ENCODE data around the gene MXRA8. TPM values are rescaled to one million over a fixed set of nuclear protein-coding genes. Genes with fewer than 3 reads are reported as not detected.

MXRA8 gene
- total RNA-seq, 1 donor from 2014 or later, result 24.3 TPM

DNA sequence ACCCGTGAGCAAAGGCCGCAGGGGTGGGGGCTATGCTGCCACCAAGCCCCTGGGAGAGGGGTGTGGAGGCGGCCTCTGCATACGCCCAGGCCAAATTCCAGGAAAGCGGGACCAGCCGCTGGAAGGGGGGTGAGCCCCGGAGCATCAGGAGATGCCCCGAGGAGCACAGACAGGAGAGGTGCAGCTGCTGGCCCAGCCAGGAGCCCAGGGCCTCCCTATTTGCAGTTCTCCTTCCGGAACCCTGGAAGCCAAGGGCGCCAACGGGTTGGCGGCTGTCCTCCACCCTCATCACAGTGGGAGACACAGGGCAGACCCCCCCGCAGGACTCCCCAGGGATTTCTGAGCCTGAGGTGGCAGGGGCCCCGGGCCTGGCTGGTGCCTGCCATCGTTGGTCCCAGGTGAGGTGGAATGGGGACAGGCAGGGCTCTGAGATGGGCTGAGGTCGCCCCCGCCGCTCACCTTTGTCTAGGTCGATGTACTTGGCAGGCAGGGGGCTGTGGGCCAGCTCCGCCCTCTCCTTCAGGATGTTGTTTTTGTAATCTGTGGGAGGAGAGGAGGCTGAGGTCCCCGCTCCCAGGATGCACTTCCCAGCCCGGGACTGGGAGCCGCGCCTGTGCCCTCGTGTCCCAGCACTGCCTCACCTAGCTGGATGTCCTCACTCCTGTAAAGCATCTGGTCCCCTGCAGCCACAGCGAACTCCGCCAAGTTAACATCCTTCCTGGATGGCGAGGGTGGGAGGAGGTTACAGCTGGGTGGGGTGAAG lies 4.8 kb downstream of the MXRA8 start:
- DNase-seq (ENCODE audit: low spot score, unreplicated experiment), result no peak
- H3K4me1 Mint-ChIP-seq (ENCODE audit: low read depth), result peaks cover 9% of the 10 kb centered on the region
- no peaks in the 10 kb centered on the region for H3K36me3 Mint-ChIP-seq (ENCODE audit: insufficient read depth)
- H3K4me3 Mint-ChIP-seq (ENCODE audit: low read depth), result no peak overlapping the region
- TF ChIP-seq, protein P1, sequence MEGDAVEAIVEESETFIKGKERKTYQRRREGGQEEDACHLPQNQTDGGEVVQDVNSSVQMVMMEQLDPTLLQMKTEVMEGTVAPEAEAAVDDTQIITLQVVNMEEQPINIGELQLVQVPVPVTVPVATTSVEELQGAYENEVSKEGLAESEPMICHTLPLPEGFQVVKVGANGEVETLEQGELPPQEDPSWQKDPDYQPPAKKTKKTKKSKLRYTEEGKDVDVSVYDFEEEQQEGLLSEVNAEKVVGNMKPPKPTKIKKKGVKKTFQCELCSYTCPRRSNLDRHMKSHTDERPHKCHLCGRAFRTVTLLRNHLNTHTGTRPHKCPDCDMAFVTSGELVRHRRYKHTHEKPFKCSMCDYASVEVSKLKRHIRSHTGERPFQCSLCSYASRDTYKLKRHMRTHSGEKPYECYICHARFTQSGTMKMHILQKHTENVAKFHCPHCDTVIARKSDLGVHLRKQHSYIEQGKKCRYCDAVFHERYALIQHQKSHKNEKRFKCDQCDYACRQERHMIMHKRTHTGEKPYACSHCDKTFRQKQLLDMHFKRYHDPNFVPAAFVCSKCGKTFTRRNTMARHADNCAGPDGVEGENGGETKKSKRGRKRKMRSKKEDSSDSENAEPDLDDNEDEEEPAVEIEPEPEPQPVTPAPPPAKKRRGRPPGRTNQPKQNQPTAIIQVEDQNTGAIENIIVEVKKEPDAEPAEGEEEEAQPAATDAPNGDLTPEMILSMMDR (IDR thresholded peaks at IDR 0.05; ENCODE audit: unreplicated experiment), result no peak
- peaks cover 17% of the 10 kb centered on the region for H3K27me3 Mint-ChIP-seq
- H3K9me3 Mint-ChIP-seq (ENCODE audit: low read depth), result no peaks in the 10 kb centered on the region
- H3K27ac Mint-ChIP-seq, result no peak overlapping the region

DNA sequence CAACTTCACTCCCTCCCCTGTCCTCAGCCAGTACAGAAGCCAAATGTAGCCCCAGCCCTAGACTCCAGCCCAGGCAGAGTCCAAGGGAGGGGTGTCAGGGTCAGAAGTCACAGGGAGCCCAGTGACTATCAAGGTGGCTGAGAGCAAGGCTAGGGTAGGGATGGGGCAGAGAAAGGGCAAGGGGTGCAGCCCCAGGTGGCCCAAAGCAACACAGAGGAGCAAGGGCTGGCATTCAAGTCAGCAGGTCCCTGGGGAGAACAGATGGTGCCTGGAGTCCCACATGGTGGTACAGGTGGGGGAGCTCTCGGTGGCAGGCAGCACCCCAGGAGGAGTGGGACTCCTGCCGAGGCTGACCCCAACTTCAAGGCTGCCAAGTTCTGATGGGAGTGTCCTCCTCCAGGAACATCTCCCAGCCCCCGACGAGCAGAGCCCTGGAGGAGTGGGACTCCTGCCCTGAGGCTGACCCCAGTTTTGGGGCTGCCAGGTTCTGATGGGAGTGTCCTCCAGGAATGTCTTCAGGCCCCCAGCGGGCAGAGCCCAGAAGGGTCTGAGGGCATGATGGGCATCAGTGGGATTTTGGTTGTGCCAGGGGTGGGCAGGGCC lies 5.5 kb downstream of the MXRA8 start:
- Mint-ChIP-seq H3K4me3 (ENCODE audit: low read depth) (no peak overlapping the region), H3K27me3 (peaks cover 17% of the 10 kb centered on the region), H3K4me1 (ENCODE audit: low read depth) (peaks cover 7% of the 10 kb centered on the region), H3K36me3 (ENCODE audit: insufficient read depth) (no peaks in the 10 kb centered on the region), H3K9me3 (ENCODE audit: low read depth) (no peaks in the 10 kb centered on the region), H3K27ac (peak overlapping the region; percentile 16)
- TF ChIP-seq, protein P1 (IDR thresholded peaks at IDR 0.05; ENCODE audit: unreplicated experiment), result no peak
- no peak for DNase-seq (ENCODE audit: low spot score, unreplicated experiment)

DNA sequence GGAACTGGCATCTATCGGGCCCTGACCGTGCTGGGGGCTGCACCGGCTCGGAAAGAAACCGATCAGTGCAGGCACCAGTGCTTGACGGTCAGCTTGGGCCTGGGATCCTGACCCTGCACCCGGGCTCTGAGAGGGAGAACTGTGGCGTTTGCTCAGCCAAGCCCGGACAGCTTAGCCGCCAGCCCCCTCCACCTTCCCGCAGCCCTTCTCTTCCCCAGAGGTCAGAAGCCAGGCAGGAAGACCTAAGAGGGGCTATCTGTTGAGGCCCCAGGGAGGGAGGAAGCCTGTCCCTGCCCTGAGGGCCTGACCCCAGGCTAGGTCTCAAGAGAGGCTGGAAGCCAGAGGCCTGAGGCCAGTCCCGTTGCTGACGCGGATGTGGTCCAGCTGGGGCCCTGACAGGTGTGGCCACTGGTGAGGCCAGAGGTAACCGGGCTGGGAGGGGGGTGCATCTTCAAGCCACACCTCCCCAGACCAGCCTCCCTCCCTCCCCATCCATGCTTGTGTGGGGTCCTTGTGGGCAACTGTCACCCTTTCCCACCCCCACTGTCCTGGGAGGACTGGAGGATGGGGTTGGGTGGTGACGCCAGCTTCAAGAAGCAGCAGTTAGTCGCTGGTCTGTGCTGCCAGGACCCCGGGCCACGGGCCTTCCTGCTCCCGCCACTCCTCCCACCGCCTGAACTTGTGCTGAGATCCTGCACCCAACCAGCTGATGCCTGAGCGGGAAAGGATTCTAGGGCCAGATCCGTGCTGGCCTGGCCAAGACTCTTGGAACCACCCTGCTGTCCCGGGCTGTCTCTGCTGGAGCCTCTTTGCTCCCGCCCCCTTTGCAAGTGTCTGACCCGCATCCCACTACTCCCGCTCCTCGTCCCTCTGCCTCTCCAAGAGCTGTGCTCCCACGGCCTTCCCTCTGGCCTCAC lies 6.6 kb downstream of the MXRA8 start:
- Mint-ChIP-seq H3K9me3 (ENCODE audit: low read depth) (no peaks in the 10 kb centered on the region), H3K4me1 (ENCODE audit: low read depth) (peaks cover 10% of the 10 kb centered on the region), H3K36me3 (ENCODE audit: insufficient read depth) (no peaks in the 10 kb centered on the region), H3K27me3 (peaks cover 17% of the 10 kb centered on the region), H3K4me3 (ENCODE audit: low read depth) (peak overlapping the region; percentile 56), H3K27ac (no peak overlapping the region)
- TF ChIP-seq, protein P1 (IDR thresholded peaks at IDR 0.05; ENCODE audit: unreplicated experiment), result no peak
- no peak for DNase-seq (ENCODE audit: low spot score, unreplicated experiment)

DNA sequence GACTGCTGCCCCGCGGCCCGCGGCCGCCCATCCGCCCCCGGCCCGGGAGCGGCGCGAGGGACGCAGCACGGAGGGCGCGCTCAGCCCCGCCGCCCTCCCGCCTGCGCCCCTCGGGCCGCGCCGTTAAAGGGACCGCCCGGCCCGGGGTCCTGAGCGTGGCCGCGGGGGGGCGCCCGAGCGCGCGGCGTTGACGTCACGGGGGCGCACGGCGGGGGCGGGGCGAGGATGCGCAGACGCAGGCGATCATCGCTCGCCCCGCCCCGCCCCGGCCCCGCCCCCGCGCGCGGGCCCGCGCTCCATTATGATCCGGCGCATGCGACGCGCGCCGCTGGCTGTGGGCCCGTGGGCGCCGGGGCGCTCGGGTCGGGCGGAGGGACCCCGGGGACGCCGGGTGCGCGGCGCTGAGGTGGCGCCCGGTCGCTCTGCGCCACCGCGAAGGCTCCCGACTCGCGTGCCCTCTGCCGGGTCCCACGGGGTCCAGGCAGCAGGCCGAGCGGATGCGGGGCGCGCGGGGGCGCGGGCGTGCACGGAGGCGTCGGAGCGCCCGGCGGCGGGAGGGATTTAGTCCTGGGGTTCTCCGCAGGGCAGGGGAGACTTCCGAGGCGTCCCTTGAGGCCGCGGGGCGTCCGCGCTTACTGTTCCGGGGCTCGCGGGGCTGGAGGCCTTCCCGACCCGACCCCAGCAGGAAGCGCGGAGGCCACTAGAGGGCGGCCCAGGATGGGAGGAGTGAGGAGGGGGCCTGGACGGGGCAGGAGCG lies 8.9 kb downstream of the MXRA8 start, which contains the start of gene DVL1:
Gene DVL1 (minus strand): TSS at position 163 of the 757 bp plus-strand sequence. CDS start 353 bp downstream, outside the sequence.
- peak within 1 kb of the TSS; percentile 75 for H3K4me3 Mint-ChIP-seq (ENCODE audit: low read depth)
- H3K9me3 Mint-ChIP-seq (ENCODE audit: low read depth), result no peaks in the 10 kb centered on the region
- H3K36me3 Mint-ChIP-seq (ENCODE audit: insufficient read depth), result no peaks in the 10 kb centered on the region
- TF ChIP-seq, protein P1 (IDR thresholded peaks at IDR 0.05; ENCODE audit: unreplicated experiment), result peak; percentile 61
- peak; percentile 71 for DNase-seq (ENCODE audit: low spot score, unreplicated experiment)
- peaks cover 10% of the 10 kb centered on the region for H3K4me1 Mint-ChIP-seq (ENCODE audit: low read depth)
- peaks cover 17% of the 10 kb centered on the region for H3K27me3 Mint-ChIP-seq
- peak within 1 kb of the TSS; percentile 74 for H3K27ac Mint-ChIP-seq

Measured in progenitor cell of endocrine pancreas (in vitro differentiated cells).